GM23338 (cell line): ENCODE results near the gene PADI1. TPM values are rescaled to one million over a fixed set of nuclear protein-coding genes. Genes with fewer than 3 reads are reported as not detected.

Source experiments
- ATAC-seq: fragments of 200-7000 bp; cut with Tn5 transposase; 3 replicates; pipeline ENCODE4 v1.9.1; 2020
- DNase-seq: peaks from one replicate; pipeline ENCODE4 v3.0.0-alpha.2; 2015; ENCODE audit warnings: low spot score
- H2AFZ ChIP-seq: fragments of 200-600 bp; sonication (generic); 2 replicates; pipeline ENCODE4 v1.8.0; 2016; ENCODE audit warnings: antibody characterized with exemption, mild to moderate bottlenecking, moderate library complexity
- H3F3A ChIP-seq: fragments of 200-600 bp; sonication (generic); replicated peaks from 2 replicates; pipeline ENCODE4 v1.8.0; 2017; ENCODE audit warnings: antibody characterized with exemption, mixed run types, low read depth
- H3K27ac ChIP-seq: fragments of 200-600 bp; sonication (generic); 2 replicates; pipeline ENCODE4 v1.6.1; 2016; ENCODE audit warnings: low read depth
- H3K27me3 ChIP-seq: fragments of 200-600 bp; sonication (generic); 2 replicates; pipeline ENCODE4 v1.8.0; 2016; ENCODE audit warnings: mild to moderate bottlenecking, mixed run types, moderate library complexity; ENCODE audit not compliant: insufficient read depth
- H3K36me3 ChIP-seq: fragments of 200-600 bp; sonication (generic); 2 replicates; pipeline ENCODE4 v1.8.0; 2016; ENCODE audit warnings: mild to moderate bottlenecking; ENCODE audit not compliant: insufficient read depth
- H3K4me1 ChIP-seq: fragments of 200-600 bp; sonication (generic); 2 replicates; pipeline ENCODE4 v1.8.0; 2016; ENCODE audit warnings: mild to moderate bottlenecking, moderate library complexity; ENCODE audit not compliant: insufficient read depth
- H3K4me2 ChIP-seq: fragments of 200-600 bp; sonication (generic); 2 replicates; pipeline ENCODE4 v1.7.1; 2017; ENCODE audit warnings: mixed run types
- H3K4me3 ChIP-seq: fragments of 200-600 bp; sonication (generic); 2 replicates; pipeline ENCODE4 v1.6.1; 2016; ENCODE audit warnings: mixed run types
- H3K79me2 ChIP-seq: fragments of 200-600 bp; sonication (generic); replicated peaks from 2 replicates; pipeline ENCODE4 v1.8.0; 2017; ENCODE audit warnings: mild to moderate bottlenecking; ENCODE audit not compliant: insufficient read depth
- H3K9me2 ChIP-seq: fragments of 200-600 bp; sonication (generic); 2 replicates; pipeline ENCODE4 v1.8.0; 2017; ENCODE audit not compliant: insufficient read depth
- H4K20me1 ChIP-seq: fragments of 200-600 bp; sonication (generic); replicated peaks from 2 replicates; pipeline ENCODE4 v1.8.0; 2017; ENCODE audit warnings: mild to moderate bottlenecking; ENCODE audit not compliant: insufficient read depth
- H3K27ac Mint-ChIP-seq: 2 replicates; pipeline ENCODE4 v1.8.0; 2020; ENCODE audit warnings: inconsistent platforms, mild to moderate bottlenecking, moderate library complexity, mixed read lengths
- H3K27me3 Mint-ChIP-seq: 3 replicates; pipeline ENCODE4 v1.8.0; 2022; ENCODE audit warnings: low read depth, mild to moderate bottlenecking, moderate library complexity, mixed read lengths, inconsistent platforms; ENCODE audit not compliant: insufficient read depth, poor library complexity
- H3K36me3 Mint-ChIP-seq: 3 replicates; pipeline ENCODE4 v1.8.0; 2021; ENCODE audit warnings: low read depth, mild to moderate bottlenecking, inconsistent platforms, moderate library complexity, mixed read lengths
- H3K4me1 Mint-ChIP-seq: 3 replicates; pipeline ENCODE4 v1.8.0; 2020; ENCODE audit warnings: mild to moderate bottlenecking, inconsistent platforms, mixed read lengths
- H3K4me3 Mint-ChIP-seq: 3 replicates; pipeline ENCODE4 v1.8.0; 2021; ENCODE audit warnings: moderate library complexity, mild to moderate bottlenecking, inconsistent platforms, mixed read lengths
- H3K9me3 Mint-ChIP-seq: 3 replicates; pipeline ENCODE4 v1.8.0; 2020; ENCODE audit warnings: moderate library complexity, mild to moderate bottlenecking, inconsistent platforms, mixed read lengths
- CREB1 ChIP-seq: fragments of 250-450 bp; sonication (Bioruptor Pico); IDR thresholded peaks from 2 replicates; pipeline ENCODE4 v1.5.0; 2020; ENCODE audit warnings: low read depth, mild to moderate bottlenecking, moderate library complexity
- CTCF ChIP-seq, 2 experiments: fragments of 200-600 bp in 1 of 2; sonication (generic) in 1 of 2; conservative IDR thresholded peaks; 2 replicates each; pipeline versions ENCODE4 v1.5.1 to v1.6.1; 2016 to 2017; ENCODE audit warnings: antibody characterized with exemption in 2 of 2, low read depth in 2 of 2, mild to moderate bottlenecking in 2 of 2, moderate library complexity in 1 of 2
- ETS1 ChIP-seq: IDR thresholded peaks from 2 replicates; pipeline ENCODE4 v1.6.1; 2016; ENCODE audit warnings: antibody characterized with exemption
- EZH2 ChIP-seq: fragments of 200-600 bp; sonication (generic); IDR thresholded peaks from one replicate; pipeline ENCODE4 v1.8.0; 2017; ENCODE audit warnings: antibody characterized with exemption, mild to moderate bottlenecking, low read depth; ENCODE audit not compliant: unreplicated experiment
- EZH2phosphoT487 ChIP-seq: fragments of 200-600 bp; sonication (generic); IDR thresholded peaks from one replicate; pipeline ENCODE4 v1.8.1; 2018; ENCODE audit warnings: antibody characterized with exemption; ENCODE audit not compliant: unreplicated experiment
- JUNB ChIP-seq: IDR thresholded peaks from one replicate; pipeline ENCODE4 v1.6.1; 2016; ENCODE audit warnings: antibody characterized with exemption; ENCODE audit not compliant: unreplicated experiment
- NANOG ChIP-seq: IDR thresholded peaks from 2 replicates; pipeline ENCODE4 v1.6.1; 2016; ENCODE audit warnings: antibody characterized with exemption, borderline replicate concordance
- POLR2AphosphoS5 ChIP-seq: IDR thresholded peaks from 2 replicates; pipeline ENCODE4 v1.6.1; 2016; ENCODE audit warnings: antibody characterized with exemption, low read depth
- REST ChIP-seq: IDR thresholded peaks from one replicate; pipeline ENCODE4 v1.6.1; 2018; ENCODE audit warnings: antibody characterized with exemption; ENCODE audit not compliant: unreplicated experiment
- STAT1 ChIP-seq: IDR thresholded peaks from one replicate; pipeline ENCODE4 v1.6.1; 2016; ENCODE audit warnings: antibody characterized with exemption; ENCODE audit not compliant: unreplicated experiment
- ZNF114 ChIP-seq: fragments of 250-450 bp; sonication (Bioruptor Pico); IDR thresholded peaks from 2 replicates; pipeline ENCODE4 v1.5.0; 2020; ENCODE audit warnings: mild to moderate bottlenecking, moderate library complexity
- ZNF331 ChIP-seq: fragments of 250-450 bp; sonication (Bioruptor Pico); IDR thresholded peaks from 2 replicates; pipeline ENCODE4 v1.5.0; 2020; ENCODE audit warnings: low read depth, mild to moderate bottlenecking, moderate library complexity
- ZNF462 ChIP-seq: fragments of 250-450 bp; sonication (Bioruptor Pico); IDR thresholded peaks from 2 replicates; pipeline ENCODE4 v1.5.0; 2020; ENCODE audit warnings: mild to moderate bottlenecking, moderate library complexity
- polyA plus RNA-seq: library from polyadenylated mRNA; unstranded; fragments of >200 nt; fragmentation: Nextera tagmentation; extraction: Ambion mirVana; gene quantifications from 2 replicates; pipeline ENCODE4 v1.2.1, GENCODE V29; 2016
- total RNA-seq: library from RNA; depleted of rRNA; stranded (reverse); fragments of >200 nt; shearing (Covaris generic); gene quantifications from 2 replicates; pipeline ENCODE4 v1.2.3, GENCODE V29; 2014

The PADI1 gene
- total and polyA plus RNA-seq, 2 experiments from 2014 or later: 0.26 to 0.28 TPM

DNA sequence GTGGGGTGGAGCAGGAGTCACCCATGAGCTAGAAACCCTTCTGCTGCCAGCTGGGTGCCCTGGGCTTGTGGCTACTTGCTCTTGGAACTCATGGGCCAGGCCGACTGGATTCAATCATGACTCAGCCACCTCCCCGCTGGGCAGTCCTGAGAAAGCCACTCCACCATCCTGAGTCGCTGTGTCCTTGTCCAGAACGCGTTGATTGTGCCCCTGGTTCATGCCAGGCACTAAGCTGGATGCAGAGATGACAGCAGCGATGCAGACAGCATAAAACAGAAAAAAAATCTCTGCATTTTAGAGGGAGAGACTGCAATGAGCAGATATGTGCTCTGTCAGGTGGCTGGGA is 10.6 kb downstream of the PADI1 start:
- no peaks in the 10 kb centered on the region for H3K4me1 ChIP-seq
- Mint-ChIP-seq H3K4me3 (no peak overlapping the region), H3K36me3 (no peaks in the 10 kb centered on the region), H3K27ac (no peak overlapping the region), H3K27me3 (peaks cover 6% of the 10 kb centered on the region), H3K4me1 (peaks cover 34% of the 10 kb centered on the region), H3K9me3 (no peaks in the 10 kb centered on the region)
- H3K27me3 ChIP-seq: no peaks in the 10 kb centered on the region
- H2AFZ ChIP-seq: no peak overlapping the region
- H3K79me2 ChIP-seq: no peaks in the 10 kb centered on the region
- no peaks in the 10 kb centered on the region for H3K9me2 ChIP-seq
- no peak for TF ChIP-seq CTCF (conservative IDR thresholded peaks at IDR 0.05; ENCODE audit: low read depth in 2 of 2)
- no peak for TF ChIP-seq STAT1
- TF ChIP-seq REST: no peak
- no peak for TF ChIP-seq NANOG
- no peak for TF ChIP-seq JUNB
- no peak for TF ChIP-seq ZNF462 (CRISPR knock-in tag)
- no peak for TF ChIP-seq POLR2AphosphoS5
- TF ChIP-seq ZNF331 (CRISPR knock-in tag): no peak
- no peak for TF ChIP-seq CREB1 (CRISPR knock-in tag)
- no peak for TF ChIP-seq ETS1
- TF ChIP-seq EZH2phosphoT487: no peak
- TF ChIP-seq ZNF114 (CRISPR knock-in tag): no peak
- no peak for TF ChIP-seq EZH2
- H3K4me3 ChIP-seq: no peak overlapping the region
- H3K36me3 ChIP-seq: no peaks in the 10 kb centered on the region
- H4K20me1 ChIP-seq: no peaks in the 10 kb centered on the region
- H3K27ac ChIP-seq: no peak overlapping the region
- no peak overlapping the region for H3K4me2 ChIP-seq
- H3F3A ChIP-seq: no peaks in the 10 kb centered on the region
- no peak for ATAC-seq
- no peak for DNase-seq
